Tibial nerve (tissue), 4 donors: ENCODE measurements around the gene PSMA6. TPM values are rescaled to one million over a fixed set of nuclear protein-coding genes. Genes with fewer than 3 reads are reported as not detected.
"Not testable (repeated sequence)": the region's sequence is repeated elsewhere in the genome, so short reads cannot be mapped to it uniquely, and the experiment has no call there.

Experiments used
- DNase-seq, 2 donors: peaks; one replicate each; pipeline ENCODE4 v3.0.0-alpha.2; 2019; ENCODE audit warnings: low spot score in 2 of 2
- H3K27ac ChIP-seq, 4 donors: fragments of 200-600 bp; sonication (generic) in 3 of 4; one replicate each; pipeline ENCODE4 v1.5.1; 2017 to 2019; ENCODE audit warnings: mild to moderate bottlenecking in 1 of 4
- H3K27me3 ChIP-seq, 2 donors: fragments of 200-600 bp; sonication (generic) in 1 of 2; one replicate each; pipeline versions ENCODE4 v1.5.1 to v1.6.0; 2017 to 2019
- H3K36me3 ChIP-seq, 3 donors: fragments of 200-600 bp; sonication (generic); one replicate each; pipeline ENCODE4 v1.5.1; 2018 to 2019
- H3K4me1 ChIP-seq, 4 donors: fragments of 200-600 bp; sonication (generic) in 3 of 4; one replicate each; pipeline ENCODE4 v1.5.1; 2017 to 2019
- H3K4me3 ChIP-seq, 4 donors: fragments of 200-600 bp; sonication (generic) in 3 of 4; one replicate each; pipeline ENCODE4 v1.5.1; 2017 to 2019; ENCODE audit warnings: mild to moderate bottlenecking in 1 of 4, moderate library complexity in 1 of 4
- H3K9me3 ChIP-seq, 4 donors: fragments of 200-600 bp; sonication (generic) in 3 of 4; one replicate each; pipeline ENCODE4 v1.5.1; 2017 to 2019
- CTCF ChIP-seq, 5 experiments: fragments of 200-600 bp in 3 of 5; fragments of 450-650 bp in 2 of 5; sonication (generic) in 3 of 5; IDR thresholded peaks; one replicate each; pipeline ENCODE4 v1.5.1; 2016 to 2019; ENCODE audit warnings: antibody characterized with exemption in 5 of 5, mild to moderate bottlenecking in 3 of 5, moderate library complexity in 2 of 5
- EP300 ChIP-seq, 2 donors: sonication (generic); formaldehyde crosslinking; IDR thresholded peaks; one replicate each; pipeline ENCODE4 v1.6.1; 2017; ENCODE audit warnings: antibody characterized with exemption in 2 of 2, mild to moderate bottlenecking in 1 of 2
- POLR2A ChIP-seq, 2 donors: fragments of 450-650 bp; IDR thresholded peaks; one replicate each; pipeline ENCODE4 v1.6.1; 2017; ENCODE audit warnings: antibody characterized with exemption in 2 of 2, mild to moderate bottlenecking in 2 of 2, moderate library complexity in 2 of 2
- WGBS, 2 donors: methylation state at CpG; one replicate each; pipeline ENCODE4 v1.1.5; 2018; 5-methylcytosine and 5-hydroxymethylcytosine counted together
- total RNA-seq, 4 donors: library from RNA; depleted of rRNA; stranded (reverse); fragments of >200 nt; gene quantifications; one replicate each; pipeline ENCODE4 v1.1.0, GENCODE V29; 2016

PSMA6 gene
- total RNA-seq, 4 donors from 2014 or later = 65.3 to 129 (median 87.7) TPM

DNA sequence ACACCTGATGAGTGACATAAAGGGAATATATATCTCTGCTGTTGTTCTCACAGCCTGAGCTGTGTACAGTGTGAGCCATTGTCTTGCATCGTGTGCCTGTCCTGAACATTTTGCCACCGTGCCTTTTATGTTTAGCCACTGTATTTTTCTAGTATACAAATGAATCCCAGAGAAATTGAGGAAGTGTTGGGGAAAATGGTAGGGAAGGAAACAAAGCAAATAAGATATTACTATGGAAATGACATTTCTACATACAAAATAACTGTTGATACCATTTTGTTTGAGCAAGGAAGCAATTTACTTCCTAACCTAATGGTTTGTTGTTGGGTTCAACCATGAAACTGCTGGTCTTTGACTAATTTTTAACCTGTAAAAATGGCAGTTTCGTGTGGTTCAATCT, 5.5 kb downstream of the PSMA6 start:
- Histone ChIP-seq H3K9me3 (no peaks in the 10 kb centered on the region), H3K4me1 (peaks cover 0 to 77% (median 38%) of the 10 kb centered on the region in 4 donors), H3K36me3 (no peaks in the 10 kb centered on the region), H3K27ac (no peak overlapping the region), H3K27me3 (no peaks in the 10 kb centered on the region), H3K4me3 (no peak overlapping the region)
- no peak for DNase-seq
- TF ChIP-seq EP300 (IDR thresholded peaks at IDR 0.05) (no peak), POLR2A (IDR thresholded peaks at IDR 0.05) (no peak), CTCF (IDR thresholded peaks at IDR 0.05) (no peak)
- WGBS, 2 donors = 74 to 85% methylated on average over 3 of the region's 3 CpGs

- Histone ChIP-seq H3K27ac (no peak overlapping the region), H3K4me1 (peaks cover 0 to 71% (median 33%) of the 10 kb centered on the region in 4 donors), H3K36me3 (no peaks in the 10 kb centered on the region), H3K9me3 (no peaks in the 10 kb centered on the region), H3K27me3 (no peaks in the 10 kb centered on the region), H3K4me3 (no peak overlapping the region)
- 87 to 90% methylated on average over 4 of the region's 4 CpGs for WGBS, 2 donors
- TF ChIP-seq EP300 (IDR thresholded peaks at IDR 0.05) (no peak), POLR2A (IDR thresholded peaks at IDR 0.05) (no peak), CTCF (IDR thresholded peaks at IDR 0.05) (no peak)
- no peak for DNase-seq
Observed at GRCh38 chr14:35298351-35298750, 6.2 kb downstream of the PSMA6 start.

GRCh38 chr14:35299708-35300107, 7.5 kb downstream of the PSMA6 start:
- Histone ChIP-seq H3K36me3 (peaks cover 0 to 5% (median 0%) of the 10 kb centered on the region in 3 donors), H3K4me1 (peaks cover 0 to 57% (median 20%) of the 10 kb centered on the region in 4 donors), H3K27ac (no peak overlapping the region), H3K27me3 (no peaks in the 10 kb centered on the region), H3K9me3 (no peaks in the 10 kb centered on the region), H3K4me3 (no peak overlapping the region)
- no peak for DNase-seq
- TF ChIP-seq POLR2A (IDR thresholded peaks at IDR 0.05) (no peak), EP300 (IDR thresholded peaks at IDR 0.05) (no peak), CTCF (IDR thresholded peaks at IDR 0.05) (no peak)
- 55 to 68% methylated on average over 1 of the region's 1 CpG for WGBS, 2 donors

DNA sequence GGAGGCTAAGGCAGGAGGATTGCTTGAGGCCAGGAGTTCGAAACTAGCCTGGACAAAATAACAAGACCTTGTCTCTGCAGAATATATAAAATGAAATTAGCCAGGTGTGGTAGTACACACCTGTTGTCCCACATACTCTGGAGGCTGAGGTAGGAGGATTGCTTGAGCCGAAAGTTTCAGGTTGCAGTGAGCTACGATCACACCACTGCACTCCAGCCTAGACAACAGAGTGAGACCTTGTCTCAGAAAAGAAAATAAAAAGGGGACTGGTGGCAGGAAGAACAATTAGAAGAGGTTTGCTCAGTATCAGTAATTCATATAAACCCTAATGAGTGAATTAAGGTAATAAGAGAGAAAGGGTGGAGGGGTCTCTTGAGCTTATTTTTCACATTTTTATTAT, 8.0 kb downstream of the PSMA6 start:
- Histone ChIP-seq H3K4me1 (peaks cover 0 to 52% (median 15%) of the 10 kb centered on the region in 4 donors), H3K27ac (no peak overlapping the region), H3K36me3 (peaks cover 0 to 5% (median 0%) of the 10 kb centered on the region in 3 donors), H3K4me3 (no peak overlapping the region), H3K9me3 (no peaks in the 10 kb centered on the region), H3K27me3 (no peaks in the 10 kb centered on the region)
- WGBS, 2 donors = 94 to 95% methylated on average over 3 of the region's 3 CpGs
- no peak for DNase-seq
- TF ChIP-seq EP300 (IDR thresholded peaks at IDR 0.05) = no peak

GRCh38 chr14:35301334-35301733, 9.2 kb downstream of the PSMA6 start:
- peaks cover 0 to 46% (median 13%) of the 10 kb centered on the region in 4 donors for H3K4me1 ChIP-seq

GRCh38 chr14:35301735-35302528, 9.8 kb downstream of the PSMA6 start:
- TF ChIP-seq EP300 (IDR thresholded peaks at IDR 0.05) = no peak
- no peak for TF ChIP-seq POLR2A (IDR thresholded peaks at IDR 0.05)
- no peak for TF ChIP-seq CTCF (IDR thresholded peaks at IDR 0.05)
- Histone ChIP-seq H3K27me3 (no peaks in the 10 kb centered on the region), H3K4me3 (no peak overlapping the region), H3K9me3 (no peaks in the 10 kb centered on the region), H3K36me3 (peaks cover 0 to 5% (median 0%) of the 10 kb centered on the region in 3 donors), H3K4me1 (peaks cover 0 to 44% (median 11%) of the 10 kb centered on the region in 4 donors), H3K27ac (no peak overlapping the region)
- DNase-seq = no peak
- WGBS, 2 donors = 97 to 100% methylated on average over 1 of the region's 1 CpG

More at GRCh38 chr14:35301334-35301733, 9.2 kb downstream of the PSMA6 start:
- not testable (repeated sequence) for H3K9me3 ChIP-seq, H3K27ac ChIP-seq, H3K4me3 ChIP-seq, H3K27me3 ChIP-seq, H3K36me3 ChIP-seq, DNase-seq
- 87 to 91% methylated on average over 4 of the region's 4 CpGs for WGBS, 2 donors
